CD4-positive, alpha-beta T cell treated with Interferon alpha-2 for 1 hour (primary cell): ENCODE measurements around the gene PNPO.
"Not testable (repeated sequence)": the region's sequence is repeated elsewhere in the genome, so short reads cannot be mapped to it uniquely, and the experiment has no call there.

Experiments used
- DNase-seq, 2 donors: peaks; one replicate each; pipeline ENCODE4 v3.0.0-alpha.2; 2020 to 2022

The PNPO gene

DNA sequence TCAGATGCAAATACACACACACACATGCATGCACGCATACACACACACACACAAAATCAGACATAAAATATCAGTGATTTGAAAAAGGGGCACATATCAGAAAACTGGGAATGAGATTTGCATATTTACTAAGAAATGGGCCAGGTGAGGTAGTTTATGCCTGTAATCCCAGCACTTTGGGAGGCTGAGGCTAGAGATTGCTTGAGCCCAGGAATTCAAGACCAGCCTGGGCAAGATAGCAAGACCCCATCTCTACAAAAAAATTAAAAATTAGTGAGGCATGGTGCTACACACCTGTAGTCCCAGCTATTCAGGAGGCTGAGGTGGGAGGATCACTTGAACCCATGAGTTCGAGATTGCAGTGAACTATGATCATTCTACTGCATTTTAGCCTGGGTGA lies 22.4 kb upstream of the PNPO start:
- no peak for DNase-seq

GRCh38 chr17:47919889-47920288 lies 21.5 kb upstream of the PNPO start:
- not testable (repeated sequence) for DNase-seq

GRCh38 chr17:47924785-47925677 lies 16.3 kb upstream of the PNPO start:
- DNase-seq: no peak

GRCh38 chr17:47925678-47925988 lies 15.7 kb upstream of the PNPO start:
- DNase-seq: no peak

DNA sequence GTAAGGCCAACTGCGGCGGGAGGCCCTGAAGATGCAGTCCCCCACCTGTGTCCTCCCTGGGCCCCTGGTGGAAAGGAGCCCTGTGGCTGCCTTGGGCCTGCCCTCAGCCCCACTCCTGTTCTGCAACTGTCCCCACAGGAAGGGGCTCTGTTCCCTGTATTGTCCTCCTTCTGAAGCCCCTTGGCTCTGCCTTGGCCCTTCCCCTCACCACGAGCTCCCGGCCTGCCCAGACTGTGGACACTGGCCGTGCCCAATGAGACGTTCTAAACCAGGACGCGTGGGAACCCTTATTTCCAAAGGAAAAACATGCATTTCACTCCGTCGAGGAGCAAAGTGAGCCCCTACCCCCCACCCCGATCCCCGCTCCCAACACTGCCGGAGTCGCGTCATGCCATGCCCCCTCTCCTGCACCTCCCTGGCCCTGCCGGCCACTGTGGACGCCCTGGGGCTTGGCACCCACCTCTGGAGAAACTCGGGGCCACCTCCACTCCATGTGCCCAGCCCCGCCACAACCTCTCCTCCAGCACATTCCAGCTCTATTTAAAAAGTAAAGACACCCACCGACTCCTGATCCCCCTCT lies 13.5 kb upstream of the PNPO start:
- no peak for DNase-seq

GRCh38 chr17:47928415-47928814 lies 13.0 kb upstream of the PNPO start:
- DNase-seq: no peak

DNA sequence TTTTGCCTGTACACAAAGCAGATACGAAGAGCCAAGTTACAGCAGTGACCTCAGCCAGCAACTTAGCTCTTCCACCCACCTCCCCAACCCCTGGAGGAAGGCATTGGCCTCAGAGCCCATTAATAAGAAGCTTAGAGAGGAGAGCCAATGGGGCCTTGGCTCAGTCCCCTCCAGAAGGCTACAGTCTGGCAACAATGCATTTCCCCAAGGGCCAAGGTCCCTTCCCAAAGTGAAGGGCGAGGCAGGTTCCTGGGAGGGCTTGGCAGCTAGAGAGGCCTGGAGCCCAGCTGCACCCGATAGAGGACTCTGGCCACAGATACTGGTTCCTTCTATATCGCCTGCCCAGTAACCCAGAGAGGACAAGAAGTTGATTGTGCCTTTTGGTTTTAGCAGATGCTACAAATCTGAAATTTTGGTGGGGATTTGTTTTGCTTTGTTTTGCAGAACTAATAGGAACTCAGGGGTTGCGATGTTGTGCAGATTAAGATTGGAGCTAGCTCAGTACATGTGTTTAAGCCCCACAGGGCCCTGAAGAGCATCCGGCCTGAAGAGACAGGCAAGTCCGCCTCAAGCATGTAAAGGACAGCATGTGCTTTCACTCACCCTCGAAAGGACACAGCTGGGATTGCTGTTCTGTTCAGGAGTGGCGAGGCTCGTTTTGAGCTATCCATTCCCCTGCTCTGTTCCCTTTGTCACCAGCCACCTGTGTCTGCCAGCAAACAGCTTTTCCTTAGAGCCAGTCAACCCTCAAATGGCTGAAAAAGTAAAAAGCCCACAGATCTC lies 12.0 kb upstream of the PNPO start:
- DNase-seq: no peak

- no peak for DNase-seq
Observed at GRCh38 chr17:47931848-47932247, 9.5 kb upstream of the PNPO start.

DNA sequence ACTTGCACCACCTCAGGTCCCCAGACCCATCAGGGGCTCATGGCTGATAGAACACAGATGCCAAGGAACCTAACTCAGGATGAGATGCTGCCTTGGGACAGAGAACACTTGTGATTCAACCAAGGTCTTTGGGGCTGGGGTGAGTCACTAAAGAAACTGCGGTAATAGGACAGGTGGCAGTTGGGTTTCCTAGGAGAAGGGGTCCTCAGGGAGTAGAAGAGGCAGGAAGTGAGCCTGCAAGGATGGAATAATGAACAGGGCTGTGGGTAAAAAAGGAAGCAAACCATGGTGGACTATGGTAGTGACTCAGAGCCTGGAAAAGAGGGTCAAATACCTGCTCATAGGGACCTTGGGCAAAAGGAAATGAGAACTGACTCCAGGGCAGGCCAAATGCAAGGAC lies 6.5 kb upstream of the PNPO start:
- DNase-seq: no peak

GRCh38 chr17:47935468-47935867 lies 5.9 kb upstream of the PNPO start:
- not testable (repeated sequence) for DNase-seq

- DNase-seq: no peak
Observed at GRCh38 chr17:47935961-47936360, 5.4 kb upstream of the PNPO start.

DNA sequence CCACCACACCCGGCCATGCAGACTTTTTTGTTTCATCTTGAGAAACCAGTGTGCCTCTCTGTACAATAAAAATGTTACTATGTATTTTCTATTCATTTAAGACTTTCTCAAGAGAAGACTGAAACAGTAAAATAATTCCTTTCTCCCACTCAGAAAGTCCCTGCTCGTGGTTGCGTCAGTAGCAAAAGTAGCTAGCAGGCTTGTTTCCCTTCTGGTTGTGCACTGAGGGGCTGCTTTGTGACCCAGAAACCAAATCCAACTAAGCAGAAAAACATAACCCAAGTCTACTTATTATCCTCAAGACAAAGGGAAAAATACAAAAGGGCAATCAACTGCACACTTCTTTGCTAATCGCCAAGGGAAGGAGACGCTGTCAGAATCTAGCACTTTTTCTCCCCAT lies 3.4 kb upstream of the PNPO start:
- no peak for DNase-seq

DNA sequence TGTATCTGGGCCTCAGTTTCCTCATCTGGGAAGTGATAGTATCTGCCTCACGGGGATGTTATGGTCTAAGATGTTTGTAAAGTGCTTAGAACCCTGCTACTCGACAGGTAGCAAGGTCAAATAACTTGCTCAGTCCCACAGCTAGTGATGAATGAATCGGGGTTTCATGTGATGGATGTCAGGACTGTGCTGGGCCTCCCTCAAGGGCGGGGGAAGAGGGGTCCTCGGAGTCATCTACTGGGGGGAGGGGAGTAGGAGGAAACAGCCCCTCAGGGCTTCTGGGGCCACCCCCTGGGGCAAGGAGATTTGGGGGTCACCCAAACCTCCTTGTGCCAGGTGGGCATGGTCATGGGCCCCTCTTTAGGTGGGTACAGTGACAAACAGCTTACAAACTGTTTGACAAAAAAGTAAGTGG lies 732 bp downstream of the PNPO start:
- no peak for DNase-seq

GRCh38 chr17:47942568-47942967 lies 1.2 kb downstream of the PNPO start:
- no peak for DNase-seq

DNA sequence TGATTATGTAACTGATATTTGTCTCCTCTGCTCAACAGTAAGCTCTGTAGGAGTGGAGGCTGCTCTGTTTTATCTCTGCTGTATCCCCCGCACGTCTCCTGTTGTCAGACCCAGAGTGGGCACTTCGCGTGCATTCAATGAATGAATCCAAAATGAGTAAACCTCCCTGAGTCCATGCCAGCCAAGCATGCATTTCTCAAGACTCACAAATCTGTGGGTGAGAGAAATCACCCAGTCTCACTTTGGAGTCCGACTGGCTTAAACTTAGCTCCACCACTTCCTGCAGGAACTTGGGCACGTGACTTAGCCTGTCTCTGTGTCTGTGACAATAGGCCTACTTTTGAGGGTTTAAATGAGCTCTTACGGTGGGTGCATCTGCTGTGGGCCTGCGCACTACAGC lies 3.7 kb downstream of the PNPO start:
- peak in 1 of 2 donors; percentile 31 for DNase-seq

- DNase-seq: no peak
Observed at GRCh38 chr17:47945529-47946508, 4.4 kb downstream of the PNPO start.

DNA sequence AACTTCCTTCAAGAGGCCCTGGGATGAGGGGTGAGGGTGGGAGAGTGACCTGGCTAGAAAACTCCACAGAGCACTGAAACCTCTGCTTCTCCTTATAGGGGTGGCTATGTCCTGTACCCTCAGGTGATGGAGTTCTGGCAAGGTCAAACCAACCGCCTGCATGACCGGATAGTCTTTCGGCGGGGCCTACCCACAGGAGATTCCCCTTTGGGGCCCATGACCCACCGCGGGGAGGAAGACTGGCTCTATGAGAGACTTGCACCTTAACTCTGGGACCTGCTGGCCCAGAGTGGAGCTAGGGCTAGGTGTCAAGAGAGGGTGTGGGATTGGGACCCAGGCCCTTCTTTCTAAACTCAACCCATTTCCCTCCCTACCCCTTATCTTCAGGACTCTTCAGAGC lies 5.1 kb downstream of the PNPO start:
- no peak for DNase-seq

GRCh38 chr17:47946929-47947397 lies 5.6 kb downstream of the PNPO start:
- DNase-seq: peak; percentile 68 to 81

DNA sequence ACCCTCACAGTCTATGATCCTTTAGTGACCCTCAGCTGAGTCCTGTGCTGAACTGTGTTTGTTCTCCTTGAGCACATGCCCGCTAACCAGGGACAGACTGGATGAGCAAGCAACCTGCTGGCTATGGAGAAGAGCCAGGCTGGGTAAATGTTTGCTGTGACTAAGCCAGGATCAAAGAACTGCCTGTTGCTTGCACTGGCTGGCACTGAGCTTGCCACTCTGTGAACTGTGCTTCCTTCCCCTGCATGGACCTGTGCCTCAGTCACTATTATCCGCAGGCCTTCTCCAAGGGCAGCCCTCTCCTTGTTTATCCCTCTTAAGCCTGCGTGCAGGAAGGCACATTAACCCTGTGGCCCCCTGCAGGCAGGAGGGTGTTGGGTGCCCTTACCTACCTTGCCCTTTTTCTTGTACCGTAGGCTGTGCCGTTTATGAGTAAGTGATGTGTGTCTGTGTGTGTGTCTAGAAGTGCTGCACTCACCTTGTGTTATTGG lies 7.4 kb downstream of the PNPO start:
- DNase-seq: no peak

- peak; percentile 74 to 82 for DNase-seq
Observed at GRCh38 chr17:47949197-47949759, 7.9 kb downstream of the PNPO start.

DNA sequence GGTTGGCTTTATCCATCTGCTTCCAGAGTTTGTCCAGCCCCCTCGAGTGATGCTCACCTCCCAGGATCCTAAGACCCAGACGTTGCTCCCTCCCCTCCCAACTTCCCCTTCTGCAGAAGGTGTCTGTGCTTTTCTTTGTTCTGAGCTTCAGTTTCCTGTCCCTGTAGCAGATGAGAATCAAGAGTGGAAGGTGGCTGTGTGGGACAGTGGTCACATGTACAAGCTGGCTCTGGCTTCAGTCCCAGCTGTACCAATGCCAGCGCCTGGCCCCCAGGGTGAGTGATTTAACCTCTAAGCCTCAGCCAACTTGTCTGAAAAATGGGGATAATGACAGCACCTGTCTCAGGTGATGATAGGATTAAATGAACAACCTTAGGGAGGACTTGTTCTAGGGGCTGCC lies 8.6 kb downstream of the PNPO start:
- DNase-seq: peak in 1 of 2 donors; percentile 21

GRCh38 chr17:47950448-47950847 lies 9.1 kb downstream of the PNPO start:
- DNase-seq: no peak
